ENCODE measurements around the gene KRT16.
"Not testable (repeated sequence)": the region's sequence is repeated elsewhere in the genome, so short reads cannot be mapped to it uniquely, and the experiment has no call there.

The KRT16 gene

GRCh38 chr17:41619036-41619926, 6.7 kb upstream of the KRT16 start:
- no peak for TF ChIP-seq CTCF (IDR thresholded peaks at IDR 0.05; ENCODE audit: low read depth, low read length, missing control alignments)

GRCh38 chr17:41618341-41619035, 5.9 kb upstream of the KRT16 start:
- DNase-seq, result no peak
- in situ Hi-C loops (cut with HindIII; ENCODE audit: low pct_ligation_motif_present, low sequenced_read_pairs), result no loop called here
- Histone ChIP-seq H3K27ac (no peak overlapping the region), H3K4me3 (ENCODE audit: low read depth, low read length) (no peak overlapping the region), H3K27me3 (replicated peaks) (no peaks in the 10 kb centered on the region), H3K36me3 (replicated peaks) (no peaks in the 10 kb centered on the region)
- TF ChIP-seq CTCF (IDR thresholded peaks at IDR 0.05; ENCODE audit: low read depth, low read length, missing control alignments), result no peak

More at GRCh38 chr17:41619036-41619926, 6.7 kb upstream of the KRT16 start:
- Histone ChIP-seq H3K36me3 (replicated peaks) (no peaks in the 10 kb centered on the region), H3K27ac (no peak overlapping the region), H3K27me3 (replicated peaks) (no peaks in the 10 kb centered on the region), H3K4me3 (ENCODE audit: low read depth, low read length) (no peak overlapping the region)
- in situ Hi-C loops (cut with HindIII; ENCODE audit: low pct_ligation_motif_present, low sequenced_read_pairs), result no loop called here
- DNase-seq, result no peak

- in situ Hi-C loops (cut with HindIII; ENCODE audit: low pct_ligation_motif_present, low sequenced_read_pairs), result no loop called here
- no peak overlapping the region for H3K4me3 ChIP-seq (ENCODE audit: low read depth, low read length)
Measured at GRCh38 chr17:41617698-41618097, 5.1 kb upstream of the KRT16 start.

GRCh38 chr17:41617136-41617535, 4.6 kb upstream of the KRT16 start:
- in situ Hi-C loops (cut with HindIII; ENCODE audit: low pct_ligation_motif_present, low sequenced_read_pairs), result no loop called here
- Histone ChIP-seq H3K27me3 (replicated peaks) (no peaks in the 10 kb centered on the region), H3K4me3 (ENCODE audit: low read depth, low read length) (no peak overlapping the region)

More at GRCh38 chr17:41617698-41618097, 5.1 kb upstream of the KRT16 start:
- no peak for DNase-seq
- Histone ChIP-seq H3K27me3 (replicated peaks) (no peaks in the 10 kb centered on the region), H3K36me3 (replicated peaks) (no peaks in the 10 kb centered on the region), H3K27ac (no peak overlapping the region)
- TF ChIP-seq CTCF (IDR thresholded peaks at IDR 0.05; ENCODE audit: low read depth, low read length, missing control alignments), result no peak

DNA sequence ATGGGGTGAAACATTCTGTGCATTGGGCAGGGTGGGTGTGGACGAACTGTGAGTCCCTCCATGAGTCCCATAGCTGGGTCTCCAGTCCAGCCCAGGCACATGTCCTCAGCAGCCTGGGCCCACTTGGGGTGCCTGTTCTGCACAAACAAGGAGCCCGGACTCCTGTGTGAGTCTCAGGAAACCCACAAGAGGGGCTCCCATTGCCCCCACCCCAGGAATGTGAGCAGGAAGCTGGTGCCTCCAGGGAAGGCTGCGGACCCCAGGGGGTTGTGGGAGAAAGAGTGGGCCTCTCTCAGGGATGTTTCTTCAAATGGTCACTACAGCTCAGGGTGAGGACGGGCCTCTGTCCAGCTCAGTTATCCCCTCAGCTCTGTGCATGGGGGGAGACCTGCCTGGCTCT, 3.9 kb upstream of the KRT16 start:
- in situ Hi-C loops (cut with HindIII; ENCODE audit: low pct_ligation_motif_present, low sequenced_read_pairs); H3K27ac ChIP-seq; H3K4me3 ChIP-seq (ENCODE audit: low read depth, low read length); H3K36me3 ChIP-seq (replicated peaks); H3K27me3 ChIP-seq (replicated peaks); DNase-seq: not testable (repeated sequence)

More at GRCh38 chr17:41617136-41617535, 4.6 kb upstream of the KRT16 start:
- Histone ChIP-seq H3K36me3 (replicated peaks) (no peaks in the 10 kb centered on the region), H3K27ac (no peak overlapping the region)
- DNase-seq, result no peak
- TF ChIP-seq CTCF (IDR thresholded peaks at IDR 0.05; ENCODE audit: low read depth, low read length, missing control alignments), result no peak

DNA sequence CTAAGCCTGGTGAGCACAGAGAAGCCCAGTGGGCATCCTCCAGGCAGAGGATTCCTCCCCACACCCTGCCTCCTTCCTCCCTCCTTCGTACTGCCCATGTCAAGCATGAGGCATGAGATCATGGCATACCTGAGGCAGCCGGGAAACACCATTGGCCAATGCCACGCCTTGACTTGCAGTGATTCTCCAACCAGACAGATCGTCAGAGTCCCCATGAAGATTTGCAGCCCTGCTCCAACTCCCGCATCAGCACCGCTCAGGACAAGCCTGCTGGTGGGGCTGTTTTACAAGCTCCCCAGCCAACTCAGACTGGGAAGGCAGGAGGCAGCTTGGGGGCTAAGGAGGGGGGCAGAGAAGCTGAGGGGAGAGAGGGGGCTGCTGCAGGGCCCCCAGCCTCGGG, 2.9 kb upstream of the KRT16 start:
- no peak for DNase-seq
- Histone ChIP-seq H3K27ac (no peak overlapping the region), H3K4me3 (ENCODE audit: low read depth, low read length) (no peak overlapping the region), H3K27me3 (replicated peaks) (no peaks in the 10 kb centered on the region), H3K36me3 (replicated peaks) (no peaks in the 10 kb centered on the region)
- TF ChIP-seq CTCF (IDR thresholded peaks at IDR 0.05; ENCODE audit: low read depth, low read length, missing control alignments), result no peak
- in situ Hi-C loops (cut with HindIII; ENCODE audit: low pct_ligation_motif_present, low sequenced_read_pairs), result no loop called here

DNA sequence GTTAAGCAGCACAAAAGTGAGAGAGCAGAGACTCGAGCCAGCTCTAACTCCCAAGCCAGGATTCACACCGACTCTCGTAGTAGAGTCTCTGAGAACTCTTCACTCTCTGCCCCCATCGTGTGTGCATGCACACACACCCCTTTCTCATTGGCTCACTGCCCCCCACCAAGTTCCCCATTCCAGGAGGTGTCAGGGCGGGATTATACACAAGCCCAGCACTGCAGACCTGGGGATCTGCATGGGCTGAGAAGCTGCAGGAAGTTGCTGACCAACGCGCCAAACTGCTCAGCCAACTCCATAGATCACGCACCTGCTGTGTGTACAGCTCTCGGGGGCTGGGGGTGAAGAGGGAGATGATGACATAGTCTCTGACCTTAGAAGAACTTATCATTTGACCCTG, 2.2 kb upstream of the KRT16 start:
- H3K36me3 ChIP-seq (replicated peaks); in situ Hi-C loops (cut with HindIII; ENCODE audit: low pct_ligation_motif_present, low sequenced_read_pairs); H3K27me3 ChIP-seq (replicated peaks); H3K4me3 ChIP-seq (ENCODE audit: low read depth, low read length); H3K27ac ChIP-seq; DNase-seq: not testable (repeated sequence)
